NCI-H1436 treated with DMSO at 0.1 percent for 48 hours (cell line): ENCODE data around the gene P2RY14.

Experiments
- DNase-seq: peaks from one replicate; lab custom pipeline; 2025; lab: John Stamatoyannopoulos, UW

Gene P2RY14

DNA sequence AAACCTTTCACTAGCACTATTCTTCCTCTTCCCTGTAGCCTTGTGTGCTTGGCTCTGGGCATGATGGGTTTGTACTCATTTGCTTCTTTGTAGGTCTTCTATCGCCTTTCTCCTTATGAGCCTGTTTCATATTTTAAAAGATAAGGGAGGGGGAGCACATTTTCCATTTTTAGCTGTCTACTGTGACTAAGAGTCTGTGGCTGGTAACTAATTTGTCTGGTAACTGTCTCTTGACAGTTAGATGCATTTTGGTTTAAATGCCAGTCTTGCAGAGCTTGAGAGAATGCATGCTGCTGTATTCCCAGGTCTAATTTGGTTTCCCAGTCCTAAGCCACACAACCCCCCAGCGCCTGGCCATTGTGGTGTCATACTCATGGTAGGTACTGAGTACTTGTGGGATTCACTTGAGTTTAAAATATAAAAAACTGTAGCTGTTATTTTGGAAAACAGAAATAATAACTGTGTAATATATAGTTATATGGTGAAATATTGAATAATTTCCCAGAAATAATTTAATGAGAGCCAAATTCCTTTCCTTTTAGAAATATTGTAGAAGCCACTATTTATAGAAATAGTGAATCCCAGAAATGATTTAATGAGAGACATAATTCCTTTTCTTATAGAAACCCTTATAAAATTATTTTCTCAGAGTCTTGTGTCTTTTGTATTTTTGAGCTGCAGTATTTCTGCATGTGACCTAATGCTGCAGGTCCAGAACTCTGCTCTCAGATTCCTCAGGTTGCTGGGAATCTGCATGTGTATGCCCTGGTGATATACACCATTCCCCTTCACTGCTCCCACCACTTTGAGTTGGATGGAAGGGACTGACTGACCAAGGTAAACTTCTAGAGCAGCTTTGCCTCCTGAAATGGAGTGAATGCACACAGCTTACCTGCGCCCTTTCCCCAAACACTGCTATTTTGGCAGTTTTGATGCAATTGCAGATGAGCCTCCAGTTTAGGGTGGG, 61.4 kb downstream of the P2RY14 start:
- no peak for DNase-seq

DNA sequence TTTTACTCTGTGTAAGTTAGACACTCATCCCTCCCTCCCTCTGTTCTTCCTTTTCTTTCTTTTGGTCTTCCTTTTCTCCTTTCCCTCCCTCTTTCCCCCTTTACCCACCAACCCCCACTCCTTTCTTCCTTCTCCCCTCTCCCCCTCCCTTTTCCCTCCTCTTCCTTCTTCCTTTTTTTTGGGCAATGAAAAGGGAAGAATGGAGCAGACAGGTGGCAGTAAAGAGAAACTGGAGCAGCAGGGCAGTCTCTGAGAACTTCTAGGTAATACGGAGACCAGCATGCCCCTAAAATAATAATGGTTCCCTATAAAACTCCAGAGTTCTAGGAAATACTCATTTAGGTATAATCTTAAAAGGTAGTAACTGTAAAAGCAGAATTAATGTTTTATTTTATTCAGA, 63.9 kb downstream of the P2RY14 start:
- DNase-seq: no peak

DNA sequence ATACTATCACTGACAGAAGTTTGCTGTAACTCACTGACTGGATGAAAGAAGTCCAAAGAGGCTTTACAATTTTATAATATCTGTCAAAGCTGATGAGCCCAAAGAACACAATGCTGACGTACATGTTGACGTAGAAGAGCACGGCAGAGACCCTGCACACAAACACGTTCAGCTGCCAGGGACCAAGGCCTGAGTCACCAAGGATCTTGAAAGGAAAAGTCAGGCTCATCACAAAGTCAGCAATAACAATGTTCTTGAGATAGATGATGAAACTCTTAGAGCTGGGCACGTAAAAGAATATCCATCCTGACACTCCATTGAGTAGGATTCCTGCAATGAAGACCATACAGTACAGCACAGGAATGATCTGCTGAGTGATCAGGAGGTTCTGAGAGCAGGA, 64.5 kb downstream of the P2RY14 start:
- DNase-seq: no peak

DNA sequence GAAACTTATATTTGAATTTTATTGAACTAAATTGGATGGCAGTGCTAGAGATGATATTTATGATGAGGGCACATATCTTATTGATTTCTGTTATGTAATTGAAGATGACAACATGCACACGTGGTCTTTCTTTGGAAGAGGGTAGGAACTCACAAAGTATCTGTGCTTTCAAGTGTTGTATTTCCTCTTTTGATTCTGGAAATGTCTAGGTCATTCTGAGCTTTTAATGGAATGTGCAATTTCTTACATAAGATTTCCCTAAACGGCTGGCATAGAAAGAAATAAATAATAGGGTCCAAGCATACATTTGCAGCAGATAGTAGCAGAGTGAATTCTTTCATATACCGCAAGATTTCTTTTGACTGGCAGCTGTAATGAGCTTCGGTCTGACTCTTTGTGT, 65.2 kb downstream of the P2RY14 start:
- no peak for DNase-seq

DNA sequence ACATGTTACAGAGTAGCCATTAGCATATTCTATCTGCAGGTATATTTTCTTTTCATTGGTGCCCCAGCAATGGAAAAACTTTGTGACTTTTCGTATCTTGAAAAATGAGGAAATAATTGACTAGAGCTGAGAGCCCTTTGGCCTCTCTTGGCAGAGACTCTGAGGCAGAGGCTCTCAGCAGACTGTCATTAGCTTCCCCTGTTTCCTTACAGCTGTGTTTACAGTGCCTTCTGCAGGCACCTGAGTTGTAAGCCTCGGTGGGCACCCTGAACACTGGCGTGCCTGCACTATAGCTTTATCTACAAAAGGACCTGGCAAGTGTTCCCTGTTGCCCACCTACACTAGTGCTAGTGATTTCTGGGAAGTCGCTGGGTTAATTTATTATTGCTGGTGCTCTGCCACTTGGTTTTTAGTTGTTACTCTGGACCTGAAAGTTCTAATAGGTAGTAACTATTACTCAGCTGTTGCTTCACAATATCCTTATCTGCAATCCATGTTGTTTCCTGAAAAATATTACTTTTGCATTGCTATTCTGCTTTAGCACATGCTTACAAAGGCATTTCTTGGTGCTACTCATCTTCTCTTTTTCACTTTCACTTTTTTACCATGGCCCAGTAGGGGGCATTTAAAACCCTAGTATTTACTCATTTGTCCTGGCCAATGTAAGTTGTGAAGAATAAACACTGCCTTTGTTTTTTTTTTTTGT, 67.5 kb downstream of the P2RY14 start:
- DNase-seq: no peak

DNA sequence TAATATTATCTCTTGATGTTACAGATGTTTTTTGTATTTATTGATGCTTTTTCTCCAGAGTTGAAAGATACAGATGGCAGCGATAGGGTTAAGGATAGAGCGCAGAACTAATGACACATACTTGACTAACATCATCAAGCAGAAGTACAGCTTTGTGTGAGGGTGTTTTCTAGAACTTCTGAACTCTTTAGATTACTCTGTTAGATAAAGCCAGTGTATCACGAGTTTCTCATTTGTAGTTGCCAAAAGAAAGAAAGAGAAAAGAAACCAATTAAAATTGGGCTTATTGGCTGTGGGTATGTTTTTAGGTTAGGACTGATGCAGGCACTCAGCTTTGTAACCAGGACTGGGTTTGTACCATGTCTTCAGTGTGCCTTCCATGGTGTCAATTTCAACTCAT, 68.7 kb downstream of the P2RY14 start:
- DNase-seq: no peak

DNA sequence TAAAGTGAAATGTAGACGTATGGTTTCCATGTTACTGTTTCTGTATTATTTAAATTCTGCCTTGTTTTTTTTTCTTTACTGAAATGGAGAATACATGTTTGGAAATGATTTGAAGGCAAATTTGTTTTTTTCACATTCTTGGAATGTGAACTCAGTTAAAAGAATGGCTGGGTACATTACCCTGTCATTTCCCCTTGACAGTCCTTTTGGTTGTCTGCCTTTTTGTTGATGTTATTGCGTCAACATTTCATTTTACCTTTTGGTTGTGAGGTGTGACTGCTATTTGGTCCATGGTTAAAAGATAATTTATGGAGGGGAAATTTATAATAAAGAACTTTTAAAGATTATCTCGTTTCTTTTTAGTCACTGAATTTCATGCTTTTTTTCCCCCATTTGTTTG, 72.1 kb downstream of the P2RY14 start:
- DNase-seq: no peak

DNA sequence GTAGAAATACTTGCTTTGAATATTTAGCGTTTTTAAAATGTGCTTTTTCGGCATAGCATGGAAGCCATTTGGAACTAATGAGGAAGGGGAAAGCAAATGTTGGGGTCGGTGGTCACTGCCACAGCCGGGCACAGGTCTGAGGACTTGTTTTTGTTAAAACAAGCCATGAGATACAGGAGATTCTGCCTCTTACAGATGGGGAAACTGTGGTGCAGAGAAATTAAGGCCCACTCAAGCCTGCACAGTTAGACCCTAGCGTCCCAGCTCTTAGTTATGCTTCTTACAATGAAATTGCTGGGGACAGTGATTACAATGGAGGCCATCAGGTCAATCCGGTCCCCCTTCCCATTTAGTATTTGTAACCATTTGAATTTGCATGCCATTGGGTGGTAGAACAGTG, 72.9 kb downstream of the P2RY14 start:
- no peak for DNase-seq

DNA sequence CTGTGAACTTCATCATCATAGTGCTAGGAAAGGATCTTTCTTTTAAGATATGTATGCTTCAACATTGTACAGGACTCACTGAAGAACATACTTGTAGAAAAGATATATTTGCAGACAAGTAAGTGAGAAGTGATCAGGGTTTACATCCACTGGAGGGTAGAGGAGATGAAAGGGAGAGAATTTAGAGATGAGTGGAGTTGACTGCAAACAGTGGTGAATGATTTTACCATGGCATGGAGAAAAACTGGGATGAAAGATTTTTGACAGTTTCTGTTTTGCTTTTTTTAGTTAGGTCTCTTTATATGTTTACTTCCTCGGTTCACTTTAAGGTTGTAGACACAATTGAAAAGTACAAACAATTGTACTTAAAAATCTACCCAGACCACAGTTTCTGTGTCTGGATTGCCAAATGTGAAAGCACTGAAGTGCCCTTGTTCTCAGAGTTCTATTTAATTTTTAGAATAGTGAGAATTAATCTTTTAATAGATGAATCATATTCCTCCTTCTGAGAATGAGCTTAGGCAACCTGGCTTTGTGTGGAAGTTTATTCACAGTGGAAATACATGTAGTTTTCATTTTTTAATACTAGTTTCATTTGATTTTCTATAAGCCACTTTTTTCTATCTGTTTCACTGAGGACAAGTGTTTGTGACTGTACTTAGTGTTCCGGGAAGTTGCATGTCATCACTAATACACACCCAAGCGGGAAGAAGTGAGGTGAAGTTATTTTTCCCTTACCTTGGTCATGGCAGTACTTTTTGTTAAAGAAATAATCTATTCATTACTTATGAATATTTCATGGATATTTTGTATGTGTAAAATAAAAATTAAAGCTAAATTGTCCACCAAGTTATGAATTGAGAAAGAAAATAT, 73.6 kb downstream of the P2RY14 start:
- no peak for DNase-seq

DNA sequence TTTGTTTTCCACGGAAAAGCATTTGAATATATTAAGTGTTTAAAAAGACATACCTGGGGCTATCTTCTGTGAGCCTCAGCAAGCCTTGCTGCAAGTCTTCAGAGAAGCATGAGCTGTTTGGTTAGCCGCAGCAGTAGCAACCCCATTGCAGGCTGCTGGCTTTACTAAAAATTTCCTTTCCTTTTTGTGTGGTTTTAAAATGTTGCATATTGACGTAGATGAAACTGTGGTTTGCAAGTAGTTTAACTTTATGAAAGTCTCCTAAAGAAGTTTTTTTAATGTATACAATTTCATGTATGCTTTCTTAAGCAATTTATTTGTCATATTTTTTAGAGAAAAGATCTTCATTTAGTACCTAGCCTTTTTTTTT, 75.3 kb downstream of the P2RY14 start, which contains the start of gene GPR171:
GPR171 (minus strand) TSS at position 166 of the 370 bp plus-strand sequence. CDS start 3,830 bp downstream, outside the sequence.
- DNase-seq: no peak

DNA sequence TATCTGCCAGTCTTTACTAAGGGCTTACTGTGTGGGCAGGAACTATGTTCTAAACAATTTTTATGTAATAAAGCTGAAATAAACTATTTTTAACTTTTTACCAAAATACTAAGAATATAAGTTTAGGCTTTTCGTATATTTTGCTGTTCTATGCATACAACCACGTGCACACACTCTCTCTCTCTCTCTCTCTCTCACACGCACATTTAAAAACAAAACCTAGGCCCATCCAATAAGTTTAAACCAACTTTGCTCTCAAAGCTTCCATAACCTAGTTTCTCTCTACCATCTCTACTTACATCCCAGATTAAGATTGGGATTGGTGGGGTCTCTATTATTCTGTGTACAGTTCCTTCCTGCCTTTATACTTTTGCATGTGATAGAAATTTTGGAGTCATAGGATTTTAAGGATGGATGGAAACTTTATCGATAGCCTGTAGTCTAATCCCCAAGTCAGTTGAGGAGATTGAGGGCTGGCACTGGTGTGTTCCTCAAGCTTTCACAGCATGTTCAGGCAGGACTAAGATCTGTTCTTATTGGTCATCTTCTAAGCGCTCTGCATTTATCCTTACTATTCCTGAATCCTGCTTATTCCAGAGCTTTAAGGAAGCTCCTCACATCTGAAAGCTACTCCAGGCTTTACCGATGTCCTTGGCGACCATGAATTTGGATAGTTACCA, 77.2 kb downstream of the P2RY14 start:
- no peak for DNase-seq

DNA sequence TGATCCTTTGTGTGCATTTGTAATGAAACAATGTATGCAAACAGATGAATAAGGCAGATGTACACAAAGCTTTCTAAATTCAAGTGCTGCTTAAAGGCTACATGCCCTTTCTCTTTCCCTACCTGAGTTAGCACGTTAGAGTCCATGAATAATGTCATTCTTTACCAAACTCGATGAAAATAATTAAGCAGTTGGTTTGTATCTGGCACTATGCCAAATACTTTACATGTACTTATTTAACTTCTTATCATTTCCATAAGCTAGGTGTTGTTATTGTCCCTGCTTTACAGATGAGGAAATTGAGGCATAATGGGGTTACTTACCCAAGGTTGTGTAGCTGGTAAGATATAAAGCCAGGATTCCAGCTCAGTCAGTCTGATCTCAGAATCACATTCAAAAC, 77.8 kb downstream of the P2RY14 start:
- no peak for DNase-seq

DNA sequence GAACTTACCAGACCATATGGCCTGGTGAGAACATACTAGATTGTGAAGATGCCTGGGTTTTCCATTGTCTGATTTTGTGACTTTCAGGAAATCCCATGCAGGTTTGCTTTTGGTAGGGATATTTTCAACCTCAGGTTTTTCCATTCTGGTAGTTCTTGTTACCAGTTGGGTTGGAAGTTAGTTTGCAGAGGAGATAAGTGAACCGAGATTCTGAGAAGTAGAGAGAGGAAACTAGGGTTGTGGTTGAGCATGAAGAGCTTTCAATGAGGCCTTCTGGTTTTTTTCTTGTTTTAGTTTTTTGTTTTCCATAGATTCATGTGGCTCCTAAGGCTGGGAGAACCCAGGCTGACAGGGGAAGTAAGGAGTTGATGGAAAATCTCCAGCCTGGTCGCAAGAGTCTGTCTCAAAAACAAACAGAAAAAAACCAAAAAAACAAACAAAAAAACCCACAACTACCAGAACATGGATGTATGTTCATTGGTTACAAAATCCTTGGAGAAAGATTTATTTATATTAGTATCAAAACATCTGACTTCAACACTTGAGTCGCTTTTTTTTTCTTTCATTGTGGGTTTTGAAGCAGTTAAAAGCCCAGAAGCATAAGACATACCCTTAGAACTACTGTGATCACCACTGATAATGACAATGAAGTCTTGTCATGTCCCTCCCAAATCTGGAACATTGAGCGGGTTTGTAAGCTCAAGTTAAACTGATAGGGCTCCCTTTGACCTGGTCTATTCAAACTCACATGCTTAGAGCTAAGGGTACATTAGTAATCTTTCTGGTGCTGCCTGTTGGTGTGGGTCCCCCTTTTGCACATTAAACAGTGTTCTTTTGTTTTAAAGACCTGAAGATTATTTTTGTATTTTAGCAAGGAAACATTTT, 78.5 kb downstream of the P2RY14 start:
- DNase-seq: no peak

DNA sequence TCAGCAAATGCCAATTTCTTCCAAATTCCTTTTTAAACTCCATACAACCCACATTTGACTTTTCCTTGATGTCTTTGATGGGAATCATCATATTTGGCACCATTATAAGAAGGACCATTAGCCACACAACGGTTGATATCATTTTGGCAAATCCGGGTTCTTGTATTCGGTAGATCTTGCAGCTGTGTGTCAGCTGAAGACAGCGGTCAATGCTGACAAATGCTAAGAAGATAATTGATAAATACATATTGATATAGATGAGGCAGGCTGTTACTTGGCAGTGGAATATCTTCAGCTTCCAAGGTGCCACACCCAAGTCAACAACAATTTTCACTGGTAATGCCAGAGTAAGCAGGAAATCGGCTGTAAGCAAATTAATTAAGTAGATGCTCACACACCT, 79.5 kb downstream of the P2RY14 start:
- DNase-seq: no peak

DNA sequence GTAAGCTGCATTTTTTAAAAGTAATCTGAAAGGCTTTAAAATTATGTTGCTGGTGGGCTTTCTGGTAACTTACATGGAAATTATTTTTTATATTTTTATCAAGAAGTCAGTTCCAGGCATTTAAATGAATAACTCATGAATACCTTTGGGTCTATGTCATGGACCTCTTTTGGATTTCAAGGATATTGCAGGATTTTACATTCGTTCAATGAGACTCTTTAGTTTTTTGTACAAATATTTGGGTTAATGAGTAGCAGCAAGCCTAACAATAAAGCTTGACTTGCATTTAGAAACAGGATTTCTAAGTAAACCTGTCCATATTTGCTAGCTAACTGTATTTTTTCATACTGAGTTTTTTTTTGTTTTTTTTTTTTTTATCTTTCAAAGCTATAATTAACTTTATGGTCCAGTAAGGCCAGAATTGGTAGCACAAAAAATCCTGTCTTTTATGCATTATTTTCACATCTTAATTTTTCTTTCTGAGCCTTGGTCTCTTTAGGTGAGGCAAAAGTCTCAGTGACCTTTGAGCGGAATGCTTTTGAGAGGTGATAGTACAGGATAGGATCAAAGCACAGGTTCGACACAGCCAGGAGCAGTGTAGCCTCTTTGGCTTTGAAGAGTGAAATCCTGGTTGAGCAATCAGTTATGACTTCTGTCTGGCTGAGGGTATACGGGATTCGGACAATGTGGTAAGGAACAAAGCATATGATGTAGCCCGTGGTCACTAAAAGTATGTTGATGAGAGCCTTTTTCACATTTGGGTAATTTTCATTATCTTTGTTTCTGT, 80.2 kb downstream of the P2RY14 start:
- DNase-seq: no peak

DNA sequence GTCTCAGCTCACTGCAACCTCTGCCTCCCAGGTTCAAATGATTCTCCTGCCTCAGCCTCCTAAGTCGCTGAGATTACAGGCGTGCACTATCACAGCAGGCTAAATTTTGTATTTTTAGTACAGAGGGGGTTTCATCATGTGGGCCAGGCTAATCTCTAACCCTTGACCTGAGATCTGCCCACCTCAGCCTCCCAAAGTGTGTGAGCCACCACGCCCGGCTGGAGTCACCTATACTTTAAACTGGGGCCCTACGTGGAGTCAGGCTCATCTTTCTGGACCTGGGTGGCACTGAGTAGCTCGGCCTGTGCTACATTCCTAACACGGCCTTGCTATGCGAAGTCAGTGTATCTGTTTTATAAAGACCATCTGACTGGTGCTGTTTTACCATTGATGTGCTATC, 81.1 kb downstream of the P2RY14 start:
- no peak for DNase-seq

DNA sequence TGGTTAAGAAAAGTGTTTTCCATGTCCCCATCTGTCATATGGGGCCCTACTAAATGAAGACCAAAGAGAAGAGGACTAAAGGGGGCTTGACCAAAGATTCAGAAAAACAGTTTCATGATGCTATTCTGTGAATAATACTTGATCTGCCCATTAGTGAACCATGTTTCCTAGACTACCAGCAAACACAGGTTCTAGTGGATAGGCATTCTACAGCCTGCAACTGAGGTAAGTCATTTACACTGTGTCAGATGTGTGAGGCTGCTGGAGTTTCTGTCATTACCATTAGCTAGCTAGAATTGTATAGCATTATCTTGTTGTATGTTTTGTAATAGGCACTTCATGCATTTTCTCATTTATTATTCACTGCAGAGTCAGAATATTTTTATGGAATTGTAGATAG, 81.9 kb downstream of the P2RY14 start:
- no peak for DNase-seq

DNA sequence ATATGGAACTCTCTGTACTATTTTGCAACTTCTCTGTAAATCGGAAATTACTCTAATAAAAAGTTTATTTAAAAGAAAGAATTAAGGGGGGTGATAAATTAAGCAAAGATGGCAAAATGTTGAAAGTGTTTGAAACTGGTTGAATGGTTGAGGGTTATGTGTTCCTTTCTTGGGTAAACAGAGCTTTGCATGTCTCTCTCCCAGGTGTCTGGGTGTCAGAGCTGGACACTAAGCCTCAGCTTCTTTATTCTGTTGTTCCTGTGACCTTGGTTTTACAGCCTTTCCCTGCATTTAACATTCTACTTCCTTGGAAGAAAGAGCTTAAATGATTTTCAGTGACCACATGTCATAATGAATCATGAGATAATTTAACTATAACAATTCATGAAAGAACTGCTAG, 82.5 kb downstream of the P2RY14 start:
- no peak for DNase-seq

DNA sequence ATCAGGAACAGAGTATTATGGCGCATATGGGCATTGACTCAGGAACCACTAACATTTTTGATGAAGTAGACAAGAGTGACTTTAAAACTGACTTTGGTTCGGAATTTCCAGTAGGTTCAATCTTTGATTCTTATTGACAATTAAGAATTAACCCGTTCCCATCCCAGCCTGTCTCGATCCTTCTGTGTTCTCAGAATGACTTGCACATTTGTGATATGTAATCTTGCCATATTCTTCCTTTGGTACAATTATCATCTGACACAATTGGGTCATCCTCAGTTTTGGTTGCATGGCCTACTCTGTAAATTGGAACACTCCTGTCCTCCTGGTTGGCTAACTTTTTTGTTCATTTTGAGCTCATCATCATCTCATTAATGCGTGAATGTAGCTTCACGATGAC, 85.8 kb downstream of the P2RY14 start:
- no peak for DNase-seq

DNA sequence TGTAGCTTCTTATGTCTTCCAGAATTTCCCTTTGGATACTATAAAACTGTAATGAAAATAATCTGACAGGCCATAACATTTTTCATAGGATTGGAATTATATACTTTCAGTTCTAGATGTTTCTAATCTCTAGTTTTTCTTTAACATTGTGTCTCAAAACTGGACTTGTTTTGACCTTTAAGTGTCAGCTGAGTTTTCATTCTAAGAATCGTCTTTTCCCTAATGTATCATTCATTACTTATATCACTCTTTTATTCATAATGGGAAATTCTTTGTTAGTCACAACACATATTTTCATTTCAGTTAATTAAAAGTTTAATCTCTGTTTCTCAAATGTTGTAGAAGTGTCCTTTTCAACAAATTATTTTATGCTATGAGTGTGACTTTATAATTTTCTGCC, 87.2 kb downstream of the P2RY14 start:
- DNase-seq: no peak
